ENCODE measurements around the gene ODF4. TPM values are rescaled to one million over a fixed set of nuclear protein-coding genes. Genes with fewer than 3 reads are reported as not detected.
A peak's percentile ranks its signal among the peaks of the same experiment; 100 is the strongest.
"Not testable (repeated sequence)": the region's sequence is repeated elsewhere in the genome, so short reads cannot be mapped to it uniquely, and the experiment has no call there.

ODF4 gene
- total RNA-seq, 2 experiments from 2014 or later: not detected

GRCh38 chr17:8332688-8333087 lies 7.0 kb upstream of the ODF4 start:
- H3K4me1 Mint-ChIP-seq (ENCODE audit: low read depth): peaks cover 1% of the 10 kb centered on the region
- intact Hi-C loops (cut with micrococcal nuclease): no loop called here
- no peak for DNase-seq
- no peak overlapping the region for H3K27ac Mint-ChIP-seq
- no peaks in the 10 kb centered on the region for H3K36me3 Mint-ChIP-seq
- ChIA-PET CTCF (no interaction called here), POLR2A (no interaction called here)
- peaks cover 8% of the 10 kb centered on the region for H3K27me3 Mint-ChIP-seq
- H3K4me3 Mint-ChIP-seq: no peak overlapping the region
- H3K9me3 Mint-ChIP-seq: no peaks in the 10 kb centered on the region

GRCh38 chr17:8333281-8333680 lies 6.4 kb upstream of the ODF4 start:
- no peak overlapping the region for H3K27ac Mint-ChIP-seq
- peaks cover 7% of the 10 kb centered on the region for H3K4me1 Mint-ChIP-seq (ENCODE audit: low read depth)
- CTCF ChIA-PET: no interaction called here

GRCh38 chr17:8337802-8338752 lies 1.6 kb upstream of the ODF4 start:
- Mint-ChIP-seq H3K9me3 (no peaks in the 10 kb centered on the region), H3K36me3 (no peaks in the 10 kb centered on the region), H3K4me1 (ENCODE audit: low read depth) (peaks cover 10% of the 10 kb centered on the region), H3K27me3 (peaks cover 1% of the 10 kb centered on the region), H3K27ac (no peak overlapping the region), H3K4me3 (no peak overlapping the region)
- CTCF ChIA-PET: interaction anchor here (1.6 kb wide), 1 partner anchor 37 kb away, joined by 6 read pairs; no protein-coding TSS in a partner anchor
- intact Hi-C loops (cut with micrococcal nuclease): no loop called here
- POLR2A ChIA-PET: interaction anchor here (0.8 kb wide), 1 partner anchor 165 kb away, joined by 3 read pairs; no protein-coding TSS in a partner anchor
- no peak for DNase-seq

More at GRCh38 chr17:8333281-8333680, 6.4 kb upstream of the ODF4 start:
- H3K36me3 Mint-ChIP-seq: no peaks in the 10 kb centered on the region
- no peak for DNase-seq
- H3K9me3 Mint-ChIP-seq: no peaks in the 10 kb centered on the region
- H3K27me3 Mint-ChIP-seq: peaks cover 4% of the 10 kb centered on the region
- H3K4me3 Mint-ChIP-seq: no peak overlapping the region
- intact Hi-C loops (cut with micrococcal nuclease): no loop called here
- POLR2A ChIA-PET: no interaction called here

- Mint-ChIP-seq H3K4me3 (no peak overlapping the region), H3K36me3 (no peaks in the 10 kb centered on the region), H3K4me1 (ENCODE audit: low read depth) (peaks cover 10% of the 10 kb centered on the region), H3K27me3 (peaks cover 1% of the 10 kb centered on the region), H3K9me3 (no peaks in the 10 kb centered on the region), H3K27ac (no peak overlapping the region)
- ChIA-PET CTCF (interaction anchor here (1.6 kb wide), 1 partner anchor 38 kb away, joined by 6 read pairs; no protein-coding TSS in a partner anchor), POLR2A (interaction anchor here (0.8 kb wide), 1 partner anchor 166 kb away, joined by 3 read pairs; no protein-coding TSS in a partner anchor)
- intact Hi-C loops (cut with micrococcal nuclease): no loop called here
- DNase-seq: no peak
Observed at GRCh38 chr17:8338753-8339140, 893 bp upstream of the ODF4 start.

GRCh38 chr17:8341456-8341855 lies 1.8 kb downstream of the ODF4 start:
- H3K9me3 Mint-ChIP-seq: no peaks in the 10 kb centered on the region
- no peak overlapping the region for H3K27ac Mint-ChIP-seq
- CTCF ChIA-PET: interaction anchor here (1.1 to 1.8 kb wide), 2 partner anchors 40 to 247 kb away, joined by 4 to 8 read pairs; no protein-coding TSS in a partner anchor
- H3K4me1 Mint-ChIP-seq (ENCODE audit: low read depth): peaks cover 10% of the 10 kb centered on the region
- no peak for DNase-seq
- POLR2A ChIA-PET: no interaction called here
- H3K4me3 Mint-ChIP-seq: no peak overlapping the region
- peaks cover 6% of the 10 kb centered on the region for H3K27me3 Mint-ChIP-seq
- intact Hi-C loops (cut with micrococcal nuclease): no loop called here
- no peaks in the 10 kb centered on the region for H3K36me3 Mint-ChIP-seq

- CTCF ChIA-PET: interaction anchor here (0.6 kb wide), 1 partner anchor 369 kb away, joined by 4 read pairs; no protein-coding TSS in a partner anchor
- Mint-ChIP-seq H3K27ac (no peak overlapping the region), H3K27me3 (peaks cover 20% of the 10 kb centered on the region), H3K9me3 (no peaks in the 10 kb centered on the region), H3K4me1 (ENCODE audit: low read depth) (no peaks in the 10 kb centered on the region), H3K36me3 (no peaks in the 10 kb centered on the region), H3K4me3 (no peak overlapping the region)
- DNase-seq: peak; percentile 16
- intact Hi-C loops (cut with micrococcal nuclease): no loop called here
- POLR2A ChIA-PET: interaction anchor here (0.6 kb wide), 1 partner anchor 99 kb away, joined by 3 read pairs; no protein-coding TSS in a partner anchor
Observed at GRCh38 chr17:8345052-8345690, 5.5 kb downstream of the ODF4 start.

GRCh38 chr17:8345951-8346665 lies 6.5 kb downstream of the ODF4 start:
- no peak for DNase-seq

GRCh38 chr17:8347001-8347400 lies 7.4 kb downstream of the ODF4 start:
- H3K4me1 Mint-ChIP-seq (ENCODE audit: low read depth); POLR2A ChIA-PET; intact Hi-C loops (cut with micrococcal nuclease); H3K4me3 Mint-ChIP-seq; H3K9me3 Mint-ChIP-seq; H3K27ac Mint-ChIP-seq; DNase-seq; H3K36me3 Mint-ChIP-seq: not testable (repeated sequence)
- CTCF ChIA-PET: interaction anchor here (0.7 kb wide), 1 partner anchor 274 kb away, joined by 3 read pairs; no protein-coding TSS in a partner anchor
- H3K27me3 Mint-ChIP-seq: peaks cover 20% of the 10 kb centered on the region

More at GRCh38 chr17:8345951-8346665, 6.5 kb downstream of the ODF4 start:
- H3K27me3 Mint-ChIP-seq: peaks cover 20% of the 10 kb centered on the region
- intact Hi-C loops (cut with micrococcal nuclease): no loop called here
- H3K4me1 Mint-ChIP-seq (ENCODE audit: low read depth): no peaks in the 10 kb centered on the region
- POLR2A ChIA-PET: no interaction called here
- H3K36me3 Mint-ChIP-seq: no peaks in the 10 kb centered on the region
- no peak overlapping the region for H3K4me3 Mint-ChIP-seq
- H3K9me3 Mint-ChIP-seq: no peaks in the 10 kb centered on the region
- CTCF ChIA-PET: interaction anchor here (0.6 to 0.9 kb wide), 2 partner anchors 64 to 368 kb away, joined by 3 to 4 read pairs; no protein-coding TSS in a partner anchor
- H3K27ac Mint-ChIP-seq: no peak overlapping the region

- no peak for DNase-seq
- Mint-ChIP-seq H3K4me1 (ENCODE audit: low read depth) (no peaks in the 10 kb centered on the region), H3K4me3 (no peak overlapping the region), H3K27ac (no peak overlapping the region), H3K36me3 (no peaks in the 10 kb centered on the region), H3K9me3 (no peaks in the 10 kb centered on the region), H3K27me3 (peaks cover 20% of the 10 kb centered on the region)
- CTCF ChIA-PET: no interaction called here
- POLR2A ChIA-PET: no interaction called here
- intact Hi-C loops (cut with micrococcal nuclease): no loop called here
Observed at GRCh38 chr17:8350339-8350738, 10.7 kb downstream of the ODF4 start.

- no peaks in the 10 kb centered on the region for H3K36me3 Mint-ChIP-seq
- CTCF ChIA-PET: interaction anchor here (0.7 kb wide), 1 partner anchor 57 kb away, joined by 3 read pairs; no protein-coding TSS in a partner anchor
- POLR2A ChIA-PET: no interaction called here
- H3K4me1 Mint-ChIP-seq (ENCODE audit: low read depth): no peaks in the 10 kb centered on the region
- H3K27ac Mint-ChIP-seq: no peak overlapping the region
- DNase-seq: no peak
- intact Hi-C loops (cut with micrococcal nuclease): no loop called here
- no peaks in the 10 kb centered on the region for H3K9me3 Mint-ChIP-seq
- peaks cover 3% of the 10 kb centered on the region for H3K27me3 Mint-ChIP-seq
- no peak overlapping the region for H3K4me3 Mint-ChIP-seq
Observed at GRCh38 chr17:8353736-8354135, 14.1 kb downstream of the ODF4 start.

GRCh38 chr17:8354236-8354635 lies 14.6 kb downstream of the ODF4 start:
- ChIA-PET CTCF (interaction anchor here (0.7 kb wide), 1 partner anchor 57 kb away, joined by 3 read pairs; no protein-coding TSS in a partner anchor), POLR2A (no interaction called here)
- no peak overlapping the region for H3K27ac Mint-ChIP-seq
- no peaks in the 10 kb centered on the region for H3K9me3 Mint-ChIP-seq
- H3K4me1 Mint-ChIP-seq (ENCODE audit: low read depth): no peaks in the 10 kb centered on the region
- H3K4me3 Mint-ChIP-seq: no peak overlapping the region
- intact Hi-C loops (cut with micrococcal nuclease): no loop called here
- no peaks in the 10 kb centered on the region for H3K36me3 Mint-ChIP-seq
- H3K27me3 Mint-ChIP-seq: peaks cover 3% of the 10 kb centered on the region
- no peak for DNase-seq

GRCh38 chr17:8357910-8358309 lies 18.3 kb downstream of the ODF4 start:
- peaks cover 5% of the 10 kb centered on the region for H3K4me1 Mint-ChIP-seq (ENCODE audit: low read depth)
- intact Hi-C loops (cut with micrococcal nuclease): no loop called here
- POLR2A ChIA-PET: no interaction called here
- no peak overlapping the region for H3K4me3 Mint-ChIP-seq
- CTCF ChIA-PET: no interaction called here
- DNase-seq: no peak
- H3K36me3 Mint-ChIP-seq: no peaks in the 10 kb centered on the region
- no peaks in the 10 kb centered on the region for H3K27me3 Mint-ChIP-seq
- no peak overlapping the region for H3K27ac Mint-ChIP-seq
- no peaks in the 10 kb centered on the region for H3K9me3 Mint-ChIP-seq
